Stimulated activated CD8-positive, alpha-beta memory T cell treated with anti-CD3 and anti-CD28 coated beads, Interleukin-12 subunit alpha, Interleukin-12 subunit beta, amount 100 ng/mL, for 24 hours (primary cell): ENCODE measurements around the gene ATP5PD.
"Not testable (repeated sequence)": the region's sequence is repeated elsewhere in the genome, so short reads cannot be mapped to it uniquely, and the experiment has no call there.

Experiments
- DNase-seq: peaks from one replicate; pipeline ENCODE4 v3.0.0-alpha.2; 2020; ENCODE audit errors: extremely low read depth

ATP5PD gene

DNA sequence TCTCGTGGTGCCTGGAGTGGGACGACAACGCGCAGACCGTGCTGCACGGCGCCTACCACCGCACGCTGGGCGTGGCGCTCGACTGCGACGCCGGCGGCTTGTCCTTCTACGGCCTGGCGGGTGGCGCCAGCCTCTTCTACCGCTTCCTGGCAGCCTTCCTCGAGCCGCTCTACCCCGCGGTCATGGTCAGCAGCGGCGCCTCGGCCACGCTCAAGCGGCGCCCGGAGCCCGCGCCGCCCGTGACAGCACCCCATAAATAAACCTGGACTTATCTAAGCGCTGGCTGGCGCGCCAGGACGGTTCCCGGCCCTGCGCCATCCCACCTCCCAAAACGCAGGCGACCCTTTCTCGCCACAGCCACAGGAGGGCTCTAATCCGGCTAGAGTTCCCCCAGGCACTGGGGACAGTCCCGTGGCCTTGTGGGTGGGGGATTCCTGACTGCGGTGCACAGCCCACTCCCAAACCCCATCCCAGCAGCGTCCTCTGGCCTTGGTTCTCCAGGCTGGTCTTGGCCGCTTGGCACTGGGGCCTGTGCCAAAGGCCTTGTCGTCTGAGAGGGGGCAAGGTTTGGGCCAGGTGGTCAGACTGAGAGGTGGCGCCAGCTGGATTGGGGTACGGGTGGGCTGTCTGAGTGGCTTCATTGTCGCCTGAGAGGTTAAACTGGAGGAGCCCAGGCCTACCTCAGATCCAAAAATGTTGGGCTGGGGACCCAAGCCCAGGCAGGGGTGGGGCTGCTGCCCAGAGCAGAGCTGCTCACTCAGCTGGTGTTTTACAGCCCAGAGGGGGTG lies 30.9 kb upstream of the ATP5PD start:
- DNase-seq, result no peak

DNA sequence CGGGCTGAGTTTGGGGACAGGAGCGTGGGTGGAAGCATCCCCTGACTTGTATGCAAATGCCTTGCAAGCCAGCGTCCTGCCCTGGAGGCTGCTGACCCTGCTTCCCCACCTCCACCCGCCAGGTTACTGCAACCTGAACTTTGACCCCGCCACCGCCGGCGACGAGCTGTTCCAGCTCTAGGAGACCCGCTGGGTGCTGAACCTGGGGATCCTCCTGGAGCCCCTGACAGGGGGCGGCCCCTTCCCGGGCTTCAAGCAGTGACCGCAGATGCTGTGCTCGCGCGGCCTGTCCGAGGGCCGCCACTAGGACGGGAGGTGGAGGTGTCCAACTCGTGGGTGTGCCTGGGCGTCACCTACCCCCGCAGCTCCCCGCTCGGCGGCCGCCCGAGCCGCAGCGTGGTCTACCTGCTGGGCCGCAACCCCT lies 30.3 kb upstream of the ATP5PD start:
- DNase-seq, result no peak

DNA sequence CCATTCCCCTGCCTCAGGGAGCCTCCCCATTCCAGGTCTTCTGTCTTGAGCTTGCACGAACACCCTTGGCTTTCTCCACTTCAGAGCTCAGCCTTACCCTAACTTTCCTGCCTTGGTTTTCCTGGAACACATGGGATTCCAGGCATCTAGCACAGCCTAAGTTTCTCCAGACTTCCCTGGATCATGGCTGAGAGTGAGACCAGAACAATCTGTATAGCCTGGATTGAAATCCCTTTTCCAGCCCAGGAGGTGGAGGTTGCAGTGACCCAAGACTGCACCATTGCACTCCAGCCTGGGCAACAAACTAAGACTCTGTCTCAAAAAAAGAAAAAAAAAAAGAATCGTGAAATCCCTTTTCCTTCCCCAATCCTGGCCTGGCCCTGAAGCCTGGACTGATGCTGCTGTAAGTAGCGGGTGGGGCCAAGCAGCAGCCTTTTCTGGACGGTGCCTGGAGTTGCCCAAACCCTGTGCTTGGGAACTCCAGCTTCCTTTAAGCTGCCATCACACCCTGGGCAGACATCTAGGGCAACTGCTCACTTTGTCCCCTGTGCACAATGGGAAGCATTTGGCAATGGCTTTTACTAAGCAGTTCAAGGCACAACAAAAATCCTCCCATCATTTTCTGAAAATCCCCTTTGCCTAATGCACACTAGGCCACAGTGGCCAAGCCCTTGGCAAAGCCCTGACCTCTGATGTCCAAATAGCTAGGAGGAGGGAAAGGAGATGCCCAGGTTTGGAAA lies 29.0 kb upstream of the ATP5PD start:
- DNase-seq, result no peak

DNA sequence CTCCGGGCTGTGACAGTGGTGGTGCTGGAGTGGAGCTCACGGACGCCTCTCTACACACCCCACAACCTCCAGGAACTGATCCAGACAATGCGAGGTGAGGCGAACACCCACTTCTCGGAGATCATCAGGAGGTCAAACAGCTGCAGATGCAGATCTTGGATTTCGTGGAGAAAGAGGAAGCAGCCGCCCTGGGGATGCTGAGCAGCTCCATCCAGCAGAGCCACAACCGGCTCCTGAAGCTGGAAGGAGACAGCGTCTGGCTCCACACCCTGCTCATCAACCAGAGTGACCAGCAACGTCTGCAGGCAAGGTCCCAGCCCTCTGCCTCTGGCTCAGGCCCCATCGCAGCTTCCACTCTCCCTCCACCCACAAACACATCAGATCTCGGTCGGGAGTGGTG lies 27.8 kb upstream of the ATP5PD start:
- DNase-seq, result no peak

DNA sequence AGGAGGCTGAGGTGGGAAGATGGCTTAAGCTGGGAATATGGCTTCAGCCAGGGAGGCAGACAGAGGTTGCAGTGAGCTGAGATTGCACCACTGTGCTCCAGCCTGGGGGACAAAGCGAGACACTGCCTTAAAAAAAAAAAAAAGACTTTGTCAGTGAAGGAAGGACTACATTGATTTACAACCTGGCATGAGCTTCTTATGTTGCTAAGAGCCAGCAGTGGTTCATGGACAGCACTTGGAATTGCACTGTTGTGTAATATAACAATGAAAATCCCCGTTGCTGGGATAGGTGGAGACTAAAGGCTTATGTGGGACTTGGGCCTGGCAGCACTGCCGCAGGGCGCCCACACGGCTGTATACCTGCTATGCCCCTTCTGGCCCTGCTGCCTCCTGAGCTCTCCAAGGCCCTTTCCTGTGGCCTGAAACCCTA lies 26.9 kb upstream of the ATP5PD start:
- DNase-seq, result no peak

DNA sequence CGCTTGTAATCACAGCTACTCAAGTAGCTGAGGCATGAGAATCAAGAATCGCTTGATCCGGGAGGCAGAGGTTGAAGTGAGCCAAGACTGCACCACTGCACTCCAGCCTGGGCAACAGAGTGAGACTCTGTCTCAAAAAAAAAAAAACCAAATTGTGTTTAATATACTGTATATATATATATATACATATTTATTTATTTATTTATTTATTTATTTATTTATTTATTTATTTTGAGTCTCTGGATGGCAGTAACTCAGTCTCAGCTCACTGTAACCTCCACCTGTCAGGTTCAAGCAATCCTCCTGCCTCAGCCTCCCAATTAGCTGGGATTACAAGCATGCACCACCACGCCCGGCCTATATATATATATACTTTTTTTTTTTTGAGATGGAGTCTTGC lies 26.1 kb upstream of the ATP5PD start:
- DNase-seq, result not testable (repeated sequence)

DNA sequence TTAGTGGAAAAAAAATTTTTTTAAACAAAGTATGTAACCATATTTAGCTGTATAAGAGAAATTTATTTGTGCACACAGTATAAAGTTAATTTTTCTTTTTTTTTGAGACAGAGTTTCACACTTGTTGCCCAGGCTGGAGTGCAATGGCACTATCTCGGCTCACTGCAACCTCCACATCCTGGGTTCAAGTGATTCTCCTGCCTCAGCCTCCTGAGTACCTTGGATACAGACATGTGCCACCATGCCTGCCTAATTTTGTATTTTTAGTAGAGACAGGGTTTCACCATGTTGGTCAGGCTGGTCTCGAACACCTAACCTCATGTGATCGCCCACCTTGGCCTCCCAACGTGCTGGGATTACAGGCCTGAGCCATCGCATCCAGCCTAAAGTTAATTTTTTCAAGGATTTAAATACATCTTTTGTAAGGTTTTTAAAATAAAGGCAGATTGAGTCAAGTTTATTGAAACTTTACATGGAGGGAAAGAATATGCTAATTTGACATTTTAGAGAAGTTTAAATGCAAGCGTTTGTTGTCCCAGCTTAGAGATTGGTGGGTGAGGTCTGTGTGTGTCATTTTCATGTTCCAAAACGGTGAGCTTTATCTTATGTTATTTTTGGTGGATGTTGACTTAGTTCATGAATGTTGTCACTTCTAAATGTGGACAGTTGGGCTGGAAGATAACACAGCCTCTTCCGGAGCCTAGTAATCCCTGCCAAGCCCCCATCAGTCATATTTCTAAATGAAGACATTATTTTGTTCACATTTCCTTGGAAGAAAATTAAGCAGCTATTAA lies 24.9 kb upstream of the ATP5PD start:
- not testable (repeated sequence) for DNase-seq

DNA sequence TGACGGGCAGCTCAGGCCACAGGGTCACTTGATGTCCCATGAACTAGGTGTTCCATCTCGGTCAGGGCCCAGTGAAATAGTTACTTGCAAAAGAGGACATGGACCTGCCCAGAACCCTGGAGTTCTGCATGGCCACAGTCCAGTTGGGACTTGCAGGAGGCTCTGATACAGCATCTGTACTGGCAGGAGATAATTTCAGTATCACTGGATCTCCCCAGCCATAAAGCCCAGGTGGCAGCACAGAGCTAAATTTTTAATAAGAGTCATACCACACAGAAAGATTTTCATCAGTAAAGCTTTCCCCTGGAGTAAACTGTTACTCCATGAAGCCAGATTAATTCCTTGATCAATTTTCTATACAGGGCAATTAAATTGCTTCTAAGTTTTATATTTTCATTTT lies 23.0 kb upstream of the ATP5PD start:
- no peak for DNase-seq

DNA sequence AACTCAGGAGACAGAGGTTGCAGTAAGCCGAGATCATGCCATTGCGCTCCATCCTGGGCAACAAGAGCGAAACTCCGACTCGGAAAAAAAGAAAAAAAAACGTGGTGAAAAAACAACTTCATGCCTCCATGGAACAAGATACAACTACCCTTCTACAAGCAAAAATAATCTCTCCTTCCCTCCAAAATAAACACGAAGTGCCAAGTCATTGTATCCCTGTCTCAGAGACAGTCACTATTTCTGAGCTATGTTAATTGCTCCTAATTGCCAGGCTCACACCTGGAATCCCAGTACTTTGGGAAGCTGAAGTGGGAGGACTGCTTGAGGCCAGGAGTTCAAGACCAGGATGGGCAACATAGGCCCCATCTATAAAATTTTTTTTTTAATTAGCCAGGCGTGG lies 22.0 kb upstream of the ATP5PD start:
- DNase-seq, result no peak

DNA sequence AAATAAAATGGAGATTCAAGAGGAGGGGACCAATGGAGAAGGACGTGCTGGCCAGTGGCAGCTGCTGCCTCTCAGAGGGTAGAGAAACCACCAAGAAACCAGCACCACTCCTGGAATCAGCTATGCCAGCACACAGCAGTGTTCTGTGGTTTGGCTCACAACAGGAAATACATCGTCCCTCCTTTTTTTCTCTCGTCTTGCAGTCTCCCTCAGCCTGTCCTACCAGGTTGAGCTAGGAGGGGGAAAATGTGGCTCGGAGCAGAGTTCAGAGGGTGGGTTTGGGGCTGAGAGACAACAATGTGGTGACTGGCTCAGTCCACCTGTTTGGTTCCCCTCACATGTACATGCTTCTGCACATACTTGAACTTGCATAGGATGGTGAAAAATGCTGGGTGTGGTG lies 21.1 kb upstream of the ATP5PD start:
- no peak for DNase-seq

DNA sequence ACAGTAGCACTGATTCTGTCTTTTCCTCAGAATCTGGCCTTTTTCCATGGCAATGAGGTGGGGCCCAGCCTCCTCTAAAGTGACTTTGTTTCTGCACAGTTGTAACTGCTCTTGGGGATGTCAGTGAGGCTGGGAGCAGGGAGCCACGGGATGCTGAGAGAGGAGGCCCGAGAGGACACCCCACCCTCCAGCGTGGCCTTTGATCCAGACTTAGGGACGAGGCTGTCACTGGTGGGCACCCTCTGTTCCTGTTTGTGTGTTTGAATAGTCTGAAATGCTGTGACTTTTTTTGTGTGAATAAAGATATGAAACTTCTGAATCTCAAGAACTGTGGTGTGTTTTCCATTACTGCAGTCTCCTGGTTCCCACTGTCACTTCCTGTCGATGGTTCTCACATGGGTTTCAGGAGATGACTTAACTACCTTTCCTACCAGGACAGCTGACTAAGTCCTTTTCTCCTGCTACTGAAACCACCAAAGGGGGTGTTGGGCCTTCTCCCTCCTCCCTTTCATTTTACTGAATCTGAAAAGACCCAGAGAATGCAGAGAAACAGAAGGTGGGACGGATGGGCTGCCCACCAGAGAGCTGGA lies 18.9 kb upstream of the ATP5PD start:
- no peak for DNase-seq

DNA sequence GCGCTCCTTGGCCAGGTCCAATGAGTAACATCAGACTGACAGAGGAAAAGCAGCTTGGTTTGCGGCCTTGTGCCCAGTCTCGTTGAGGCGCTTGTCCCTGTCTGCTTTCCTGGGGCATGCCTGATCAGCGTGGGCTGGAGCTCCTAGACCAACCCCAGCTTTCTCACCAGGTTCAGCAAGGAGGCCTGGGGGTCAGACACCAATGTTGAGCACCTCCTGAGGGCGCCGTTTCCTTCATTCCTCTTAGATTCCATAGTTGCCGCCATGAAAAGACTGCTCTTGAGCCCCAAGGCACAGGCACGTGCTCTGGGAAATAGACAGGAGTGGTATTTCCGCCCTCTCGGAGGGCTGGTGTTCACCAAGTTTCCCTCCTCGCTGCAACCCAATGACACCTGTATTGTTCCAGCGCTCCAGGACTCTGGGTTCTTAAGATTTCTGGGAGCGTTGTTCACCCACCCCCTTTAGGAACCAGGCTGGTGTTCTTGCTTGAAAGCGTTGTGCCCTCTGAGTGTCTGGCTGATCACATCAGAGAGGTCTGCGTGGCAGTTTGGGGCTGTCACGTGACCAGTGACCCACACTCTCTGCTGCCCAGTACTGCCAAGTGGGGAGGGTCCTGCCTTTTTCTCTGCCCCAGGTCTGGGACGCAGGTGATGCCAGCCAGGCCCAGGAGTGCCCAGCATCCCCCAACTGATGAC lies 18.2 kb upstream of the ATP5PD start:
- DNase-seq, result no peak

DNA sequence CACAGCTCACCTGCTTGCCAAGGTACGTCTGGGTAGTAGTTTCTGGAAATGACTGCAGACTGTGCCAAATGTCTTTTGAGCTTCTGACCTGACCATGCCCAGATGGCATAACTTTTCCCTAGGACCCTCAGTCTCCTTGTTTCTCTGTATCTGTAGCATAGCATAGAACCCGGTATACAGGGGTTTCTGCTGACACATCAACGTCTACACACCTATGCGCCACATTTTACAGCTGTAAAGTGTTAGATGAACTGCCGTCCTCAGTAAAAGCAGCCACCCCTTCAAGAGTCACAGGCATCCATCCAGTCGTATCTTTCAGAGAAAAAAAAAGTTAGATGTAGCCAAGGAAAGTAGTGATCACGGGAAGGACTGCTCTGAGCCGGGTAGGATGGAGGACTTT lies 17.7 kb upstream of the ATP5PD start:
- no peak for DNase-seq

DNA sequence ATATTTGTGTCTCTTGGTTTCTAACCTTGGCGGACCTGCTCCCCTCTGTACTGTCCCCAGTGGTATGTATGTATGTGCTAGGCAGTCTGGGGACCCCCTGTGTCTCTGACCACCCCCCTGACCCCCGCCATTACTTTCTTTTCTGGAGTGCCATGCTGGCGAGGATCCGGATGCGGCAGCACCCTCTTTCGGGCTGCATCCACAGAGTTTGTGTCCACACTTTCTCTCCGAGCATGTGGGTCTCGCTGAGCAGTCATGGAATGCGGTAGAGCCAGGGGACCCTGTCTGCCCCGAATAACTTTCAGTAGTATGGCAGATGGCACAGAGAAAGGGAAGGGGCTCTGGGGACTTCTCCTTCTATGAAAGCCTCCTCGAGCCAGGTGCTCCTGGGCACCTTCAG lies 17.3 kb upstream of the ATP5PD start:
- DNase-seq, result no peak

DNA sequence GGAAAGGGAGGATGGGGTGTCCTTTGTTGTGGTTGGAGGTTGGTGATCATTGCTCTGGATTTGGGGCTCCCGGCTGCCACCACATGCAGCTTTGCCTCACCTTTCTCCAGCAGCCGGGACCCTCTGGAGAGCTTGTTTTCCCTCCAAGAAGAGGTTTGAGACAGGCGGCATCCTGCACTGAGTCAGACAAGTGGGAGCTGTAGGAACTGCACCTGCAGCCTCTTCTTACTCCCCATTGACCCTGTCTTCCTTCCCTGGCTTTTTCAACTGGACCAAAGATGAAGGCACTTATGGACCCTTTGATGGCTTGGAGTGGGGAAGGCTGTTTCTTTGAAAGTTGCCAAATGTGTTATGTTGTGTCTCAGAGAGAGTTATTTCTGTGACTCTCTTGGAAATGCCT lies 16.9 kb upstream of the ATP5PD start:
- DNase-seq, result no peak

DNA sequence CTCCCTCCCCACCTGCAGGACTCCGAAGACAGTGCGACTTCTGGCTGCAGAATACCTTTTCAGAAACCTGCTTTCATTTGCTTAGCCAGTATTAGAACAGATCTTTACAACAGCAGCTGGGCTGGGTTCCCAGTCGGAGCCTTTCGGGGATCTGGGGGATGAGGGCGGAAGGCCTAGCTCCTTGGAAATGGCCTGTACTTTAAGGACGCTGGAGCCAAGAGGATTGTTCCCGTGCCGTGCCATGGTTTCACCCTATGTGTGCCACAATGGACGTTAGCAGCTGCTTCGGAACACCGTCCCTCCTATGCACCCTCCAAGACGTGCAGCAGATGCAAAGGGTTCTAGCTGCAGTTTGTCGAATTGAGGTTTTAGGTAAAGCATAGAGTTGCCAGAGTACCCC lies 16.4 kb upstream of the ATP5PD start:
- DNase-seq, result no peak

DNA sequence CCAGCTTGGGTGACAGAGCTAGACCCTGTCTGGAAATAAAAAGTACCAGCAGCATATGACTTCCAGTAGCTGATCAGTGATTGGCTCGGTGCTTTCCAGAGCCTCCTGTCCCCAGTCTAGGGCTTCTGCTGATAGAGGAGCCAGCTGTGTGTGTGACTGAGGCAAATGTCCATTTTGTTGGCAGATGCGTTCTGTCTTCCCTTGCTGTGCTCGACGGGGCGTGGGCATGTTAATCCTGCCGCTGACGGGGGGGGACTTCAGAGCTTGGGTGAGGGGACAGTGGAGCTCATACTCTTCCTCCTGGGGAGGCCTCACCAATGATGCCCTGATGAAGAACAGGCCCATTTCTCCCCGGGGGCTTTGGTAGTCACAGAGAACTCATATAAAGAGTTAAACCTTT lies 14.8 kb upstream of the ATP5PD start:
- DNase-seq, result no peak

DNA sequence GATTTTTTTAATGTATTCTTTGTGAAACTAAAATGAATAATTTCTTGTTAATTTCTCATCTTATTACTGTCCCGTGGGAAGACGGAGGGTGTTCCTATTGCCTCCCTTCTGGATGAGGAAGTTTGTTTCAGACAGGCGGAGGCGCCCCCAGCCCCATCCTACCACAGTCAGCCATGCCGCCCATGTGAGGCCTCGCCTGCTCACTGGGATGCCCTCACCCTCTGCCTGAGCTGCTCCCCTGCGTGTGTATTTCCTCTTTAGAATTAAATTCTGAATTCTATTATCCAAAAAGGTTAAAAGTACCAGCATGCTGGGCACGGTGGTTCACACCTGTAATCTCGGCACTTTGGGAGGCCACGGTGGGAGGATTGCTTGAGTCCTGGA lies 14.3 kb upstream of the ATP5PD start:
- DNase-seq, result no peak

DNA sequence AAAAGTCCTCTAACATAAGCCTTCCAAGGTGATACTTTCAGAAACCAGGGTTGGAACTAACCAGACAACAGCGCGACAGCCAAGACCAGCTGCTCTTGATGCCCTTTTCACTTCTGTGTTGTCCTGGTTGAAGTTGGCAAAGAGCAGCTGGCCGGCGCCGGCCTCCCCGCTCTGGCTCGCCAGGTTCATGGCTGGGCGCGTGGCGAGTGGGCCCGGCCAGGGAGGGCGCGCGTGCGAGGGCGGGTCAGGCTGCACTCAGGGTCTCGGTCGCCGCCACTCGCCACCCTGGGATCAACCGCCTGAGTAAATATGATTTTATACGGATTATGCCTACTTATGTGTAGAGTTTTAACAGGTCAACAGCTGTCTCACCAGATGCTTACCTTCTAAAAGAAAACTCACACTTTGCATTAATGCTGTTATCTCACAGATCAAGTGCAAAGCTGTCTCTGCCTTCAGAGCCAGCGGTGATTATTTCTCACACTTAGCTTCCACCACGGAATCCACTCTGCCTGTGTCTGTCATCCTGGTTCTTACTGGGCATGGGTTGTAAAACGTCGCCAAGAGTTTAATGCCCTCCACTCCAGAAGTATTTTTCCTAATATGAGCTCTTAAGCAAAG lies 13.8 kb upstream of the ATP5PD start:
- no peak for DNase-seq

DNA sequence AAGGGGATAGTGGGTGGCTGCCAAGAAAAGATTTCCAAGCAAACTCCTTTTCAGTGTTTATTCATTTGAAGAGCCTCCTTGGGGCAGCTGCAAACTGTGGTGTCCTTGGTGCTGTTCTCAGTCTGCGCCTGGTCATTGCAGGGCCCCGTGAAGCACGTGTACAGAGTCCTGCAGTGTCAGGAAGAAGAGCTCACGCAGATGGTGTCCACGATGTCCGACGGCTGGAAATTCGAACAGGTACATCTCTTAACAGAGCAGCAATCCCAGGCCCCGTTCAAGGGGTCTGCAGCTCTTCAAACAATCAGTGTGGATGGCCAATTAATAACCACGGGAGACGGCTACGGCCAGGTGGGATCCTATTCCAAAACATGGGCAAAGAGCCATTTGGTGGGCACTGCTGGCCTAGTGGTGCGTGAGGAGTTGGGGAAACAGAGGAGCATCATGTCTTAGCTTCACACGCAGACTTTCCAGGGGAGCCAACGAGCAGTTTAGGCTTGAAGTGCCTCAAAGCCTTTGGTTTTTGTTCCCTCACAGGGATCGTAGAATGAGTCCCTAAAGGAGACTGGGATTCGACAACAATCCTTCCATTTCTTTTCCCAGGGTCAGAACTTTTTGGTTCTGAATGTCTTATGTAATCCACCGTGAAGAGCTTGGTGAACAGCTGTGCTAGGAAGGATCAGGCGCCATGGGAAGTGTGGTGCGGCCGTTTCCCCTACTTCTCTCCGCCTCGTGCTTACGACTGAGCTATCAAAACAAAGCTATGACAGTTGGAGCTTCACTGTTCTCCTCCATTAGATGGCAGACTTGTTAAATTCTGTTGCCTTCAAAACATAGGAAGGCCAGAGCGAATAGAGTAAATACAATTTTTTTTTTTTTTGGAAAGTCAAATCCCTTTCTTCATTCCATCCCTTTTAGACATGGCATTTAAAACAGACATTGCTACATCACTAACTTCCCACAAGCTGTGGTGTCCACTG lies 12.9 kb upstream of the ATP5PD start:
- DNase-seq, result no peak
